Activated CD4-positive, alpha-beta T cell treated with anti-CD3 and anti-CD28 coated beads, Interleukin-2, Interleukin-4, amounts not matched to agents 100 ng/mL and 50 ng/mL, durations not matched to agents 16 hours and 8 hours (primary cell): ENCODE results near the gene FBXO33.

Experiments
- DNase-seq: peaks from one replicate; pipeline ENCODE4 v3.0.0-alpha.2; 2020; ENCODE audit warnings: low spot score

The FBXO33 gene

GRCh38 chr14:39432179-39432618 lies at the start of gene FBXO33:
TSS of gene FBXO33 (minus strand) at chr14:39432433. CDS start at chr14:39432162, 271 bp downstream.
- DNase-seq = peak; percentile 96

- no peak for DNase-seq
Measured at GRCh38 chr14:39474416-39474911, 42.2 kb upstream of the FBXO33 start.

- no peak for DNase-seq
Measured at GRCh38 chr14:39472078-39472477, 39.8 kb upstream of the FBXO33 start.

- DNase-seq = no peak
Measured at GRCh38 chr14:39469094-39469710, 37.0 kb upstream of the FBXO33 start.

GRCh38 chr14:39467889-39468524 lies 35.8 kb upstream of the FBXO33 start:
- peak; percentile 49 for DNase-seq

- DNase-seq = no peak
Measured at GRCh38 chr14:39459795-39460478, 27.7 kb upstream of the FBXO33 start.

- no peak for DNase-seq
Measured at GRCh38 chr14:39456702-39457250, 24.5 kb upstream of the FBXO33 start.

- DNase-seq = no peak
Measured at GRCh38 chr14:39454906-39455539, 22.8 kb upstream of the FBXO33 start.

- no peak for DNase-seq
Measured at GRCh38 chr14:39452680-39453079, 20.4 kb upstream of the FBXO33 start.

- DNase-seq = peak; percentile 73
Measured at GRCh38 chr14:39451811-39452210, 19.6 kb upstream of the FBXO33 start.

- no peak for DNase-seq
Measured at GRCh38 chr14:39447175-39447661, 15.0 kb upstream of the FBXO33 start.

GRCh38 chr14:39446131-39446744 lies 14.0 kb upstream of the FBXO33 start:
- DNase-seq = no peak

- no peak for DNase-seq
Measured at GRCh38 chr14:39442293-39442692, 10.1 kb upstream of the FBXO33 start.

- DNase-seq = no peak
Measured at GRCh38 chr14:39441805-39442204, 9.6 kb upstream of the FBXO33 start.

GRCh38 chr14:39440975-39441374 lies 8.7 kb upstream of the FBXO33 start:
- no peak for DNase-seq

- DNase-seq = no peak
Measured at GRCh38 chr14:39435241-39435640, 3.0 kb upstream of the FBXO33 start.

GRCh38 chr14:39434401-39434800 lies 2.2 kb upstream of the FBXO33 start:
- no peak for DNase-seq

GRCh38 chr14:39433452-39433813 lies 1.2 kb upstream of the FBXO33 start:
- no peak for DNase-seq

GRCh38 chr14:39432619-39433451 lies 602 bp upstream of the FBXO33 start:
- DNase-seq = peak; percentile 77

- peak; percentile 40 for DNase-seq
Measured at GRCh38 chr14:39431416-39432178, 636 bp downstream of the FBXO33 start.
